Heart left ventricle (tissue), 16 donors: ENCODE data around the gene SRGAP1. TPM values are rescaled to one million over a fixed set of nuclear protein-coding genes. Genes with fewer than 3 reads are reported as not detected.

Experiments
- ATAC-seq, 4 donors: fragments of 200-7000 bp; cut with Tn5 transposase; one replicate each; pipeline ENCODE4 v1.9.1; 2020 to 2022; ENCODE audit warnings: moderate library complexity in 4 of 4, mild to moderate bottlenecking in 3 of 4, moderate number of reproducible peaks in 1 of 4
- DNase-seq, 5 donors: peaks; one replicate each; pipeline ENCODE4 v3.0.0-alpha.2; 2020
- H3K27ac ChIP-seq, 12 donors: fragments of 200-600 bp; sonication (generic) in 4 of 12; one replicate each; pipeline versions ENCODE4 v1.5.0 to v1.8.0; 2016 to 2022; ENCODE audit warnings: mild to moderate bottlenecking in 2 of 12
- H3K27me3 ChIP-seq, 9 donors: fragments of 200-600 bp; sonication (generic) in 2 of 9; one replicate each; pipeline versions ENCODE4 v1.5.1 to v1.8.0; 2016 to 2022; ENCODE audit warnings: mild to moderate bottlenecking in 3 of 9
- H3K36me3 ChIP-seq, 9 donors: fragments of 200-600 bp; sonication (generic) in 2 of 9; one replicate each; pipeline versions ENCODE4 v1.5.0 to v1.8.0; 2018 to 2022; ENCODE audit warnings: mild to moderate bottlenecking in 2 of 9
- H3K4me1 ChIP-seq, 12 donors: fragments of 200-600 bp; sonication (generic) in 4 of 12; one replicate each; pipeline versions ENCODE4 v1.5.0 to v1.8.0; 2016 to 2022; ENCODE audit warnings: mild to moderate bottlenecking in 3 of 12
- H3K4me3 ChIP-seq, 12 donors: fragments of 200-600 bp; sonication (generic) in 4 of 12; one replicate each; pipeline versions ENCODE4 v1.5.0 to v1.8.0; 2017 to 2022; ENCODE audit warnings: mild to moderate bottlenecking in 9 of 12, moderate library complexity in 4 of 12
- H3K9me3 ChIP-seq, 12 donors: fragments of 200-600 bp; sonication (generic) in 4 of 12; one replicate each; pipeline versions ENCODE4 v1.5.0 to v1.8.0; 2016 to 2022; ENCODE audit warnings: mild to moderate bottlenecking in 1 of 12
- POLR2A ChIP-seq, 2 donors: fragments of 450-650 bp; IDR thresholded peaks; one replicate each; pipeline ENCODE4 v1.6.1; 2017; ENCODE audit warnings: antibody characterized with exemption in 2 of 2, mild to moderate bottlenecking in 2 of 2, moderate library complexity in 2 of 2
- WGBS, 4 donors: extraction: QIAGEN DNeasy Blood & Tissue Kit in 2 of 4; methylation state at CpG; one replicate each; pipeline versions ENCODE4 v1.1.5 to v1.1.7; 2013 to 2018; 5-methylcytosine and 5-hydroxymethylcytosine counted together
- intact Hi-C, 10 donors: fragments of 100-400 bp; cut with DNase I; formaldehyde crosslinking; loops; one replicate each; pipeline versions ENCODE4 v1.11.1 to v1.14.2; 2022
- polyA plus RNA-seq, 2 donors: library from polyadenylated mRNA; stranded (reverse); fragments of 200-250 nt; gene quantifications; one replicate each; pipeline ENCODE4 v1.2.3, GENCODE V29; 2013
- total RNA-seq, 9 donors: library from RNA; depleted of rRNA in 2 of 9; stranded (reverse); fragments of >200 nt in 2 of 9; fragmentation: NEBNext Ultra II Directional in 3 of 9; extraction: Animal tissue kit (Norgen Biotek cat#: 25700) in 3 of 9; gene quantifications; one replicate each; pipeline versions ENCODE4 v1.1.0 to v1.2.4, GENCODE V29; 2016 to 2023
- TF ChIP-seq, protein P1 (sequence below), 12 donors: fragments of 200-600 bp; sonication (generic) in 4 of 12; IDR thresholded peaks; one replicate each; pipeline versions ENCODE4 v1.5.0 to v1.8.0; 2018 to 2022; ENCODE audit warnings: antibody characterized with exemption in 12 of 12, mild to moderate bottlenecking in 5 of 12
- donor health status: ischemic (EF 13 %, LVEDD 7.1; RV severe dilation, severe dysfunction).
- donor health status: healthy with polysubstance abuse.
- donor health status: DM: no; HTN: yes; CAD: no.
- donor health status: DM: no; HTN: no; CAD: no.
- donor health status: ischemic (EF 25% LVEDD 6.9; RV normal size, moderate dysfunction).
- donor health status: ischemic (EF 25% LVEDD 5.7; RV mildly dilated, moderate dysfunction).
- donor health status: healthy.
- donor health status: DM: yes; HTN: yes; CAD: no.
- donor health status: ischemic (EF 35%, LVEDD 5.7; RV mildly dilated, moderate dysfunction).
- donor health status: nonischemic (EF 11% LVEDD 7.7; RV severe dilation, severe dysfunction).
- donor health status: DM: yes; HTN: yes; CAD: no.
- donor health status: PGD.
- donor health status: ischemic (EF 29% LVEDD 5.4; RV normal size, mild dysfunction).
- donor health status: nonischemic (EF 23%, LVEDD 6.1; RV moderate dilation, normal function).

The SRGAP1 gene
- total and polyA plus RNA-seq, 11 donors = 1.3 to 10.6 (median 4.5) TPM

GRCh38 chr12:63915105-63915800 is 70.8 kb downstream of the SRGAP1 start:
- Histone ChIP-seq H3K27me3 (no peaks in the 10 kb centered on the region), H3K36me3 (no peaks in the 10 kb centered on the region), H3K27ac (no peak overlapping the region), H3K9me3 (no peaks in the 10 kb centered on the region), H3K4me1 (peaks cover 0 to 54% (median 11%) of the 10 kb centered on the region in 12 donors), H3K4me3 (no peak overlapping the region)
- intact Hi-C loops = no loop called here
- ATAC-seq (no peak), DNase-seq (no peak)
- no peak for TF ChIP-seq POLR2A (IDR thresholded peaks at IDR 0.05)
- TF ChIP-seq, protein P1, sequence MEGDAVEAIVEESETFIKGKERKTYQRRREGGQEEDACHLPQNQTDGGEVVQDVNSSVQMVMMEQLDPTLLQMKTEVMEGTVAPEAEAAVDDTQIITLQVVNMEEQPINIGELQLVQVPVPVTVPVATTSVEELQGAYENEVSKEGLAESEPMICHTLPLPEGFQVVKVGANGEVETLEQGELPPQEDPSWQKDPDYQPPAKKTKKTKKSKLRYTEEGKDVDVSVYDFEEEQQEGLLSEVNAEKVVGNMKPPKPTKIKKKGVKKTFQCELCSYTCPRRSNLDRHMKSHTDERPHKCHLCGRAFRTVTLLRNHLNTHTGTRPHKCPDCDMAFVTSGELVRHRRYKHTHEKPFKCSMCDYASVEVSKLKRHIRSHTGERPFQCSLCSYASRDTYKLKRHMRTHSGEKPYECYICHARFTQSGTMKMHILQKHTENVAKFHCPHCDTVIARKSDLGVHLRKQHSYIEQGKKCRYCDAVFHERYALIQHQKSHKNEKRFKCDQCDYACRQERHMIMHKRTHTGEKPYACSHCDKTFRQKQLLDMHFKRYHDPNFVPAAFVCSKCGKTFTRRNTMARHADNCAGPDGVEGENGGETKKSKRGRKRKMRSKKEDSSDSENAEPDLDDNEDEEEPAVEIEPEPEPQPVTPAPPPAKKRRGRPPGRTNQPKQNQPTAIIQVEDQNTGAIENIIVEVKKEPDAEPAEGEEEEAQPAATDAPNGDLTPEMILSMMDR (IDR thresholded peaks at IDR 0.05) = no peak
- WGBS, 4 donors = 60 to 73% (median 67%) methylated on average over 2 of the region's 2 CpGs

DNA sequence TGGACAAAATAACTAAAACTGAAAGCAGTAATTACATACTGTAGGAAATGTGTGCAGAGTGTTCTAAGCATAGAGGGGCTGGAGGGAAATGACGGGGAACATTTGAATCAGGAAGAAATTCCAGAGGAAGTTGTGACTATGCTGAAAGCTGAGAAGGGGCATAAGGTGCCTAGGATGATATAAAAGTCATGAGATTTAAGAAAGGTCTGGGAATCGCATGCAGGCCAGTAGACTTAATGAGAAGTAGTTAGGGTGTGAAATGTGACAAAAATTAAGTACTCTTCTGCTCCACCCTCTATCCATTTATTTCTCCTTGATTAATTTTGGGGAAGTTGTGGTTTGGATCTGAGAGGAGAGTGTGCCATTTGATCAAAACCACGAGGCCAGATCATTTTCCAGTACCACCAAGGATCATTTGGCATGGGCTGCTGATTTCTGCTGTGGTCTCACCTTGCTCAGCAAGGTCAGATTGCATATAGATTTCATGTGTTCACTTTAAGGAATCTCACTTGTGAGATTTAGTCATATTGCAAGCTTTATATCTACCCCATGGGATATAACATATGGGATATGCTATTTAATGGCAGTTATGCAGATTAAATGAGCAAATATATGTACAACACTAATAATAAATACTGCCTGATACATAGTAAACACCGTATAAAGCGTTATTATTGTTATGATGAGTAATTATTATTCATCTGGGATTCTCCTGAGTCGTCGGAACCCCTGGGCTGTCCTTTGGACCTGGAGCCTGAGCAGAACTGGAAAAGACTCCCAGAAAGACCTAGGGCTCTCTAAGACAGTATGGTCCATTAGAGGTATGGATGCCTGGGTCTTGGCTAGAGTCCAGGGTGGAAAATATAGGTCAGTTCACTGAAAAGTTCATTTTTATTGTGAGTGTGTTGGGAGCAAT is 72.3 kb downstream of the SRGAP1 start:
- no peak overlapping the region for H3K4me3 ChIP-seq
- WGBS, 4 donors = 76 to 87% (median 83%) methylated on average over 7 of the region's 7 CpGs
- intact Hi-C loops = no loop called here
- ATAC-seq (peak; percentile 19 to 78 (median 30)), DNase-seq (no peak)
- H3K4me1 ChIP-seq = peaks cover 0 to 48% (median 4%) of the 10 kb centered on the region in 12 donors
- TF ChIP-seq, protein P1 (IDR thresholded peaks at IDR 0.05) = no peak
- TF ChIP-seq POLR2A (IDR thresholded peaks at IDR 0.05) = no peak
- H3K27ac ChIP-seq = peak overlapping the region in 2 of 12 donors; percentile 7 to 58
- H3K9me3 ChIP-seq = no peaks in the 10 kb centered on the region
- H3K36me3 ChIP-seq = no peaks in the 10 kb centered on the region
- H3K27me3 ChIP-seq = no peaks in the 10 kb centered on the region

DNA sequence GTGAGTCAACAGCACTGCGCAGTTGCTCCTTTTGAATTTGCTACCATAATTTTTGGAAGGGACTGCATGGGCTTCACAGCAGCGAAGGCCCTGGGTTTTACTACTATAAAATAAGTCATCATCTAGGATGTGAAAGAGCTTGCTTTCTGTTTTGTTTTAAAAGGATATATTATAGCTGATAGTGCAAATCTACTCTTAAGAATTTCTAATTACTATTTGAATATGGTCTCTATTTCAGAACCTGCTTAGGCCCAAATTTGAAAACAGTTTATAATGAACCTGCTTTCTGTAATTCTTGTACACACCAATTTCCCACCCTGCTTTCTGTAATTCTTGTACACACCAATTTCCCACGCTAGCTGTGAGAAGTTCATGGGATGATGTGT is 73.0 kb downstream of the SRGAP1 start:
- ATAC-seq (no peak), DNase-seq (no peak)
- no peaks in the 10 kb centered on the region for H3K36me3 ChIP-seq
- H3K27me3 ChIP-seq = no peaks in the 10 kb centered on the region
- peaks cover 0 to 46% (median 3%) of the 10 kb centered on the region in 12 donors for H3K4me1 ChIP-seq
- H3K9me3 ChIP-seq = no peaks in the 10 kb centered on the region
- H3K27ac ChIP-seq = peak overlapping the region in 2 of 12 donors; percentile 18 to 58
- intact Hi-C loops = no loop called here
- 95 to 98% (median 97%) methylated on average over 3 of the region's 3 CpGs for WGBS, 4 donors
- H3K4me3 ChIP-seq = no peak overlapping the region
- TF ChIP-seq, protein P1 (IDR thresholded peaks at IDR 0.05) = no peak
- TF ChIP-seq POLR2A (IDR thresholded peaks at IDR 0.05) = no peak
